Right hindlimb (tissue), 1 donor: ENCODE data around the gene PSMB3.

Experiments
- DNase-seq: peaks from one replicate; pipeline ENCODE4 v3.0.0-alpha.2; 2018

Gene PSMB3

GRCh38 chr17:38733982-38734973 lies 18.3 kb upstream of the PSMB3 start:
- no peak for DNase-seq

GRCh38 chr17:38735161-38735997 lies 17.2 kb upstream of the PSMB3 start:
- peak; percentile 70 for DNase-seq

- DNase-seq: peak; percentile 15
Measured at GRCh38 chr17:38738007-38738662, 14.4 kb upstream of the PSMB3 start.

- DNase-seq: no peak
Measured at GRCh38 chr17:38738686-38739085, 13.9 kb upstream of the PSMB3 start.

- peak; percentile 17 for DNase-seq
Measured at GRCh38 chr17:38739305-38739704, 13.2 kb upstream of the PSMB3 start.

GRCh38 chr17:38740044-38740443 lies 12.5 kb upstream of the PSMB3 start:
- no peak for DNase-seq

GRCh38 chr17:38740806-38741205 lies 11.7 kb upstream of the PSMB3 start:
- no peak for DNase-seq

- peak; percentile 51 for DNase-seq
Measured at GRCh38 chr17:38741461-38741860, 11.1 kb upstream of the PSMB3 start.

- DNase-seq: peak; percentile 85
Measured at GRCh38 chr17:38741921-38742410, 10.6 kb upstream of the PSMB3 start.

GRCh38 chr17:38742411-38743308 lies 9.9 kb upstream of the PSMB3 start:
- peak; percentile 94 for DNase-seq

- peak; percentile 16 for DNase-seq
Measured at GRCh38 chr17:38743556-38744171, 8.9 kb upstream of the PSMB3 start.

GRCh38 chr17:38745545-38745944 lies 7.0 kb upstream of the PSMB3 start:
- DNase-seq: peak; percentile 27

GRCh38 chr17:38746004-38746848 lies 6.3 kb upstream of the PSMB3 start:
- peak; percentile 45 for DNase-seq

GRCh38 chr17:38746849-38747462 lies 5.6 kb upstream of the PSMB3 start:
- DNase-seq: no peak

- peak; percentile 79 for DNase-seq
Measured at GRCh38 chr17:38747463-38748148, 4.9 kb upstream of the PSMB3 start.

GRCh38 chr17:38748149-38748891 lies 4.2 kb upstream of the PSMB3 start, which contains the start of gene PCGF2:
TSS of gene PCGF2 (minus strand) at chr17:38748336. CDS start at chr17:38740402, 7,934 bp downstream.
- peak; percentile 95 for DNase-seq

- no peak for DNase-seq
Measured at GRCh38 chr17:38748892-38749222, 3.7 kb upstream of the PSMB3 start.
